WTC11 (cell line): ENCODE results near the gene NCK1. TPM values are rescaled to one million over a fixed set of nuclear protein-coding genes. Genes with fewer than 3 reads are reported as not detected.
"Not testable (repeated sequence)": the region's sequence is repeated elsewhere in the genome, so short reads cannot be mapped to it uniquely, and the experiment has no call there.

Experiments
- ATAC-seq: fragments of 200-7000 bp; cut with Tn5 transposase; 2 replicates; pipeline ENCODE4 v1.10.0; 2021; ENCODE audit warnings: mild to moderate bottlenecking, moderate library complexity
- CTCF ChIA-PET: fragments of 300-600 bp; sonication (Branson Sonifier 250); formaldehyde crosslinking; loops from one replicate; lab custom pipeline; 2021; ENCODE audit warnings: antibody characterized with exemption; lab: Charles Lee
- POLR2A ChIA-PET: fragments of 350-600 bp; sonication (Branson Sonifier 250); formaldehyde crosslinking; loops from one replicate; lab custom pipeline; 2021; ENCODE audit warnings: antibody characterized with exemption; lab: Charles Lee
- DNase-seq: peaks from one replicate; pipeline ENCODE4 v3.0.0; 2021; ENCODE audit warnings: low spot score
- H3K27ac Mint-ChIP-seq: 2 replicates; pipeline ENCODE4 v1.8.0; 2021; ENCODE audit warnings: mixed read lengths
- H3K27me3 Mint-ChIP-seq: 2 replicates; pipeline ENCODE4 v1.8.0; 2021; ENCODE audit warnings: low read depth, mild to moderate bottlenecking, moderate library complexity, mixed read lengths
- H3K36me3 Mint-ChIP-seq: 2 replicates; pipeline ENCODE4 v1.8.0; 2021; ENCODE audit warnings: mixed read lengths
- H3K4me1 Mint-ChIP-seq: 2 replicates; pipeline ENCODE4 v1.8.0; 2022; ENCODE audit warnings: mixed read lengths
- H3K4me3 Mint-ChIP-seq: 2 replicates; pipeline ENCODE4 v1.8.0; 2021; ENCODE audit warnings: mild to moderate bottlenecking, moderate library complexity, mixed read lengths
- H3K9me3 Mint-ChIP-seq: 2 replicates; pipeline ENCODE4 v1.8.0; 2021; ENCODE audit warnings: mixed read lengths
- ATF1 ChIP-seq: sonication (generic); formaldehyde crosslinking; IDR thresholded peaks from 2 replicates; pipeline ENCODE4 v1.8.1; 2023; ENCODE audit warnings: mild to moderate bottlenecking, moderate library complexity, missing genetic modification reagents
- CTCF ChIP-seq: fragments of 200-600 bp; IDR thresholded peaks from 2 replicates; pipeline ENCODE4 v1.8.0; 2022; ENCODE audit warnings: antibody characterized with exemption
- ERG ChIP-seq: fragments of 250-450 bp; sonication (Bioruptor Pico); IDR thresholded peaks from 2 replicates; pipeline ENCODE4 v1.8.0; 2021; ENCODE audit warnings: mild to moderate bottlenecking
- FOXK1 ChIP-seq: sonication (generic); formaldehyde crosslinking; IDR thresholded peaks from 2 replicates; pipeline ENCODE4 v1.8.0; 2022; ENCODE audit warnings: mild to moderate bottlenecking, moderate library complexity, missing genetic modification reagents
- FOXP4 ChIP-seq: sonication (generic); formaldehyde crosslinking; IDR thresholded peaks from 2 replicates; pipeline ENCODE4 v1.8.0; 2022; ENCODE audit warnings: mild to moderate bottlenecking, missing genetic modification reagents
- JAZF1 ChIP-seq: fragments of 250-450 bp; sonication (Bioruptor Pico); IDR thresholded peaks from 2 replicates; pipeline ENCODE4 v1.9.0; 2021; ENCODE audit warnings: moderate library complexity, mild to moderate bottlenecking, inconsistent platforms
- MAX ChIP-seq: sonication (generic); formaldehyde crosslinking; IDR thresholded peaks from 2 replicates; pipeline ENCODE4 v1.8.0; 2022; ENCODE audit warnings: mild to moderate bottlenecking, missing genetic modification reagents
- PRRX2 ChIP-seq: fragments of 250-450 bp; sonication (Bioruptor Pico); IDR thresholded peaks from 2 replicates; pipeline ENCODE4 v1.8.0; 2021; ENCODE audit warnings: mild to moderate bottlenecking
- ZBTB43 ChIP-seq: sonication (generic); formaldehyde crosslinking; IDR thresholded peaks from 2 replicates; pipeline ENCODE4 v1.8.1; 2023; ENCODE audit warnings: mild to moderate bottlenecking, missing genetic modification reagents
- ZNF263 ChIP-seq: sonication (generic); formaldehyde crosslinking; IDR thresholded peaks from 2 replicates; pipeline ENCODE4 v1.8.1; 2022; ENCODE audit warnings: low read depth, mild to moderate bottlenecking, moderate library complexity, missing genetic modification reagents
- ZNF423 ChIP-seq: fragments of 250-450 bp; sonication (Bioruptor Pico); IDR thresholded peaks from 2 replicates; pipeline ENCODE4 v2.1.2; 2022; ENCODE audit warnings: mild to moderate bottlenecking, moderate library complexity
- ZNF532 ChIP-seq: fragments of 250-450 bp; sonication (Bioruptor Pico); IDR thresholded peaks from 2 replicates; pipeline ENCODE4 v1.9.0; 2021; ENCODE audit warnings: mild to moderate bottlenecking, borderline replicate concordance
- total RNA-seq: library from RNA; stranded (reverse); gene quantifications from 3 replicates; pipeline ENCODE4 v1.2.3, GENCODE V29; 2021
- TF ChIP-seq, protein P1 (sequence below): fragments of 250-450 bp; sonication (Bioruptor Pico); IDR thresholded peaks from 2 replicates; pipeline ENCODE4 v1.9.0; 2021; ENCODE audit warnings: mild to moderate bottlenecking
- TF ChIP-seq, protein P2 (sequence below): sonication (generic); formaldehyde crosslinking; IDR thresholded peaks from 2 replicates; pipeline ENCODE4 v1.8.1; 2022; ENCODE audit warnings: missing genetic modification reagents, borderline replicate concordance

The NCK1 gene
- total RNA-seq, 1 experiment from 2014 or later: 28.9 TPM

GRCh38 chr3:136982520-136983138 lies 120.6 kb downstream of the NCK1 start:
- Mint-ChIP-seq H3K27me3 (no peaks in the 10 kb centered on the region), H3K27ac (no peak overlapping the region), H3K36me3 (peaks cover 15% of the 10 kb centered on the region), H3K4me1 (no peaks in the 10 kb centered on the region), H3K9me3 (peaks cover 11% of the 10 kb centered on the region), H3K4me3 (no peak overlapping the region)
- ChIA-PET CTCF (interaction anchor here (1.0 to 1.4 kb wide), 2 partner anchors 31 to 32 kb away, joined by 3 read pairs; no protein-coding TSS in a partner anchor), POLR2A (no interaction called here)
- TF ChIP-seq ATF1 (CRISPR knock-in tag) (no peak), FOXP4 (CRISPR knock-in tag) (no peak), ERG (no peak), PRRX2 (CRISPR knock-in tag) (no peak), FOXK1 (CRISPR knock-in tag) (no peak), ZBTB43 (CRISPR knock-in tag) (no peak), JAZF1 (no peak), ZNF423 (no peak), MAX (CRISPR knock-in tag) (no peak)
- TF ChIP-seq, protein P1, sequence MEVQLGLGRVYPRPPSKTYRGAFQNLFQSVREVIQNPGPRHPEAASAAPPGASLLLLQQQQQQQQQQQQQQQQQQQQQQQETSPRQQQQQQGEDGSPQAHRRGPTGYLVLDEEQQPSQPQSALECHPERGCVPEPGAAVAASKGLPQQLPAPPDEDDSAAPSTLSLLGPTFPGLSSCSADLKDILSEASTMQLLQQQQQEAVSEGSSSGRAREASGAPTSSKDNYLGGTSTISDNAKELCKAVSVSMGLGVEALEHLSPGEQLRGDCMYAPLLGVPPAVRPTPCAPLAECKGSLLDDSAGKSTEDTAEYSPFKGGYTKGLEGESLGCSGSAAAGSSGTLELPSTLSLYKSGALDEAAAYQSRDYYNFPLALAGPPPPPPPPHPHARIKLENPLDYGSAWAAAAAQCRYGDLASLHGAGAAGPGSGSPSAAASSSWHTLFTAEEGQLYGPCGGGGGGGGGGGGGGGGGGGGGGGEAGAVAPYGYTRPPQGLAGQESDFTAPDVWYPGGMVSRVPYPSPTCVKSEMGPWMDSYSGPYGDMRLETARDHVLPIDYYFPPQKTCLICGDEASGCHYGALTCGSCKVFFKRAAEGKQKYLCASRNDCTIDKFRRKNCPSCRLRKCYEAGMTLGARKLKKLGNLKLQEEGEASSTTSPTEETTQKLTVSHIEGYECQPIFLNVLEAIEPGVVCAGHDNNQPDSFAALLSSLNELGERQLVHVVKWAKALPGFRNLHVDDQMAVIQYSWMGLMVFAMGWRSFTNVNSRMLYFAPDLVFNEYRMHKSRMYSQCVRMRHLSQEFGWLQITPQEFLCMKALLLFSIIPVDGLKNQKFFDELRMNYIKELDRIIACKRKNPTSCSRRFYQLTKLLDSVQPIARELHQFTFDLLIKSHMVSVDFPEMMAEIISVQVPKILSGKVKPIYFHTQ: no peak
- TF ChIP-seq, protein P2, sequence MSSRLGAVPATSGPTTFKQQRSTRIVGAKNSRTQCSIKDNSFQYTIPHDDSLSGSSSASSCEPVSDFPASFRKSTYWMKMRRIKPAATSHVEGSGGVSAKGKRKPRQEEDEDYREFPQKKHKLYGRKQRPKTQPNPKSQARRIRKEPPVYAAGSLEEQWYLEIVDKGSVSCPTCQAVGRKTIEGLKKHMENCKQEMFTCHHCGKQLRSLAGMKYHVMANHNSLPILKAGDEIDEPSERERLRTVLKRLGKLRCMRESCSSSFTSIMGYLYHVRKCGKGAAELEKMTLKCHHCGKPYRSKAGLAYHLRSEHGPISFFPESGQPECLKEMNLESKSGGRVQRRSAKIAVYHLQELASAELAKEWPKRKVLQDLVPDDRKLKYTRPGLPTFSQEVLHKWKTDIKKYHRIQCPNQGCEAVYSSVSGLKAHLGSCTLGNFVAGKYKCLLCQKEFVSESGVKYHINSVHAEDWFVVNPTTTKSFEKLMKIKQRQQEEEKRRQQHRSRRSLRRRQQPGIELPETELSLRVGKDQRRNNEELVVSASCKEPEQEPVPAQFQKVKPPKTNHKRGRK: no peak
- ATAC-seq (no peak), DNase-seq (no peak)

DNA sequence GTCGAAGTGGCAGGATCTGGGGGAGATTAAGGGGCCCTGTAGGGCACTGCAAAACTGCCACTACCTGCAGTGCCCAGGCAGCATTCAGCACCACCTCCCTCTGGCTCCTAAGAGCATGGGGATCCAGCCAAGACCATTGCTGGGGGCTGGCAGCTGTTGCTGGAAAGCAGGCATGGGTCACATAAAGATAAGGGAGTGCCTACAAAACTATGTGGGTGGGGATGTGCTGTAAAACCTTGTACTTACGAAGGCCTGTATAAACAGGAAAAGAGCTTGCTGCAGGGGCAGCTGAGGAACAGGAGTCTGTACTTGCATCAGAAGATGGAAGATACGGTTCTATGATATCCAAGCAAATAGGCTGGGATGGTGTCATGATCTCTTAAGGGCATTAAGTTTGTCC lies 122.8 kb downstream of the NCK1 start:
- ChIA-PET POLR2A (interaction anchor here (0.6 kb wide), 1 partner anchor 140 kb away, joined by 8 read pairs; no protein-coding TSS in a partner anchor), CTCF (interaction anchor here (0.7 kb wide), 1 partner anchor 38 kb away, joined by 3 read pairs; no protein-coding TSS in a partner anchor)
- no peak for DNase-seq
- Mint-ChIP-seq H3K4me1 (no peaks in the 10 kb centered on the region), H3K36me3 (peaks cover 25% of the 10 kb centered on the region), H3K9me3 (peaks cover 25% of the 10 kb centered on the region), H3K4me3 (no peak overlapping the region), H3K27ac (no peak overlapping the region), H3K27me3 (no peaks in the 10 kb centered on the region)
- no peak for TF ChIP-seq CTCF
- no peak for TF ChIP-seq ZNF263 (CRISPR knock-in tag)
- TF ChIP-seq ZNF532 (CRISPR knock-in tag): no peak
- ATAC-seq: no peak

- H3K4me3 Mint-ChIP-seq, POLR2A ChIA-PET, CTCF ChIA-PET, H3K4me1 Mint-ChIP-seq, ATAC-seq, H3K27ac Mint-ChIP-seq, DNase-seq, H3K27me3 Mint-ChIP-seq: not testable (repeated sequence)
- H3K9me3 Mint-ChIP-seq: peaks cover 25% of the 10 kb centered on the region
- peaks cover 25% of the 10 kb centered on the region for H3K36me3 Mint-ChIP-seq
Observed at GRCh38 chr3:136987398-136987980, 125.5 kb downstream of the NCK1 start.
